Measurements from ENCODE around the gene LOX.

- TF ChIP-seq, protein P1, sequence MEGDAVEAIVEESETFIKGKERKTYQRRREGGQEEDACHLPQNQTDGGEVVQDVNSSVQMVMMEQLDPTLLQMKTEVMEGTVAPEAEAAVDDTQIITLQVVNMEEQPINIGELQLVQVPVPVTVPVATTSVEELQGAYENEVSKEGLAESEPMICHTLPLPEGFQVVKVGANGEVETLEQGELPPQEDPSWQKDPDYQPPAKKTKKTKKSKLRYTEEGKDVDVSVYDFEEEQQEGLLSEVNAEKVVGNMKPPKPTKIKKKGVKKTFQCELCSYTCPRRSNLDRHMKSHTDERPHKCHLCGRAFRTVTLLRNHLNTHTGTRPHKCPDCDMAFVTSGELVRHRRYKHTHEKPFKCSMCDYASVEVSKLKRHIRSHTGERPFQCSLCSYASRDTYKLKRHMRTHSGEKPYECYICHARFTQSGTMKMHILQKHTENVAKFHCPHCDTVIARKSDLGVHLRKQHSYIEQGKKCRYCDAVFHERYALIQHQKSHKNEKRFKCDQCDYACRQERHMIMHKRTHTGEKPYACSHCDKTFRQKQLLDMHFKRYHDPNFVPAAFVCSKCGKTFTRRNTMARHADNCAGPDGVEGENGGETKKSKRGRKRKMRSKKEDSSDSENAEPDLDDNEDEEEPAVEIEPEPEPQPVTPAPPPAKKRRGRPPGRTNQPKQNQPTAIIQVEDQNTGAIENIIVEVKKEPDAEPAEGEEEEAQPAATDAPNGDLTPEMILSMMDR (conservative IDR thresholded peaks at IDR 0.05; ENCODE audit: low read depth, low read length), result no peak
- no peak for TF ChIP-seq EZH2 (IDR thresholded peaks at IDR 0.05; ENCODE audit: borderline replicate concordance, low read depth, low read length, poor library complexity, severe bottlenecking)
Measured at GRCh38 chr5:122124766-122125165, 46.7 kb upstream of the LOX start.

All from A673 (cell line).